SU-DHL-6 (cell line): ENCODE measurements around the gene TH.

Experiments
- EZH2phosphoT487 ChIP-seq: fragments of 200-600 bp; sonication (generic), shearing (Covaris generic); conservative IDR thresholded peaks from 2 replicates; pipeline ENCODE4 v1.6.1; 2018; ENCODE audit warnings: mild to moderate bottlenecking, antibody characterized with exemption, low read length, moderate library complexity, mixed read lengths
- TF ChIP-seq, protein P1 (sequence below): fragments of 200-600 bp; sonication (generic); IDR thresholded peaks from one replicate; pipeline ENCODE4 v1.5.1; 2017; ENCODE audit warnings: antibody characterized with exemption, mild to moderate bottlenecking, low read length, moderate library complexity; ENCODE audit not compliant: insufficient read depth, poor library complexity, severe bottlenecking

DNA sequence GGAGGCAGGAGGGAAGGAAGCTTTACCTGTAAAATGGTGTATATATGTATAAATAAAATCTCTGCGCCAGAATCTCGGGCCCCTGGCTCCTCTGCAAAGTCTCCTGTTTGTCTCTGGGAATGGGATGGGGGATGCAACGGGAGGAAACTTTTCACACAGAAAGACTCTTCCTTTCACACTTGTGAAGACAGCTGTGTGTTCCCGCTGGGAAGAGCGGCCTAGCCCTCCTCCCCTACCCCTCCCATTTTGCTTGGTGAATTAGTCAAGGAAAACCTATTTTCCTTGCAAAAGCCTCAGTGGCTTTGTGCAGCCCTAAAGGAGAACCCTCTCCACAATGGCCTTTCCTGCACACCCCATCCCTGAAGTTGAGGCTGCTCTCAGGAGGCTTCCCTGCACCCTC lies 23.0 kb downstream of the TH start:
- TF ChIP-seq, protein P1, sequence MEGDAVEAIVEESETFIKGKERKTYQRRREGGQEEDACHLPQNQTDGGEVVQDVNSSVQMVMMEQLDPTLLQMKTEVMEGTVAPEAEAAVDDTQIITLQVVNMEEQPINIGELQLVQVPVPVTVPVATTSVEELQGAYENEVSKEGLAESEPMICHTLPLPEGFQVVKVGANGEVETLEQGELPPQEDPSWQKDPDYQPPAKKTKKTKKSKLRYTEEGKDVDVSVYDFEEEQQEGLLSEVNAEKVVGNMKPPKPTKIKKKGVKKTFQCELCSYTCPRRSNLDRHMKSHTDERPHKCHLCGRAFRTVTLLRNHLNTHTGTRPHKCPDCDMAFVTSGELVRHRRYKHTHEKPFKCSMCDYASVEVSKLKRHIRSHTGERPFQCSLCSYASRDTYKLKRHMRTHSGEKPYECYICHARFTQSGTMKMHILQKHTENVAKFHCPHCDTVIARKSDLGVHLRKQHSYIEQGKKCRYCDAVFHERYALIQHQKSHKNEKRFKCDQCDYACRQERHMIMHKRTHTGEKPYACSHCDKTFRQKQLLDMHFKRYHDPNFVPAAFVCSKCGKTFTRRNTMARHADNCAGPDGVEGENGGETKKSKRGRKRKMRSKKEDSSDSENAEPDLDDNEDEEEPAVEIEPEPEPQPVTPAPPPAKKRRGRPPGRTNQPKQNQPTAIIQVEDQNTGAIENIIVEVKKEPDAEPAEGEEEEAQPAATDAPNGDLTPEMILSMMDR = no peak
- no peak for TF ChIP-seq EZH2phosphoT487
